GM12878 (cell line): Measurements from ENCODE around the gene ZBTB8OS. TPM values are rescaled to one million over a fixed set of nuclear protein-coding genes. Genes with fewer than 3 reads are reported as not detected.
A peak's percentile ranks its signal among the peaks of the same experiment; 100 is the strongest.

Experiments
- ATAC-seq: fragments of 200-7000 bp; cut with Tn5 transposase; 3 replicates; pipeline ENCODE4 v1.9.1; 2020; ENCODE audit warnings: mild to moderate bottlenecking, moderate library complexity
- BruUV-seq: library from RNA; stranded (reverse); fragments of 400-500 nt; replicated peaks from 2 replicates; lab custom pipeline; 2021; lab: Mats Ljungman, UMichigan
- CTCF ChIA-PET: fragments of 300-600 bp; sonication (Branson Sonifier 250); formaldehyde crosslinking; extraction: SDS; loops from one replicate; lab custom pipeline; 2021; ENCODE audit warnings: inconsistent platforms; lab: Yijun Ruan, JAX
- POLR2A ChIA-PET: fragments of 350-600 bp; formaldehyde crosslinking; extraction: SDS; loops from one replicate; lab custom pipeline; 2021; ENCODE audit warnings: inconsistent platforms; lab: Charles Lee
- RAD21 ChIA-PET: fragments of 300-600 bp; sonication (Branson Sonifier 250); formaldehyde crosslinking; loops from one replicate; lab custom pipeline; 2023; ENCODE audit warnings: antibody characterized with exemption; ENCODE audit not compliant: unreplicated experiment; lab: Charles Lee
- SMC1A ChIA-PET: fragments of 300-600 bp; sonication (Branson Sonifier 250); formaldehyde crosslinking; loops from one replicate; lab custom pipeline; 2023; ENCODE audit not compliant: unreplicated experiment, uncharacterized antibody; lab: Charles Lee
- DNase-seq: peaks from one replicate; pipeline ENCODE4 v3.0.0-alpha.2; 2011; ENCODE audit warnings: low read depth, low spot score
- FAIRE-seq: peaks from 3 replicates; lab custom pipeline; 2011; peaks lifted over from hg19 to GRCh38; lab: Jason Lieb, UNC
- H2AFZ ChIP-seq: 2 replicates; pipeline ENCODE4 v1.6.0; 2011; ENCODE audit warnings: low read depth, low read length, control low read depth; ENCODE audit not compliant: control insufficient read depth
- H3K27ac ChIP-seq: 2 replicates; pipeline ENCODE4 v1.5.1; 2011; ENCODE audit warnings: control low read depth; ENCODE audit not compliant: control insufficient read depth, insufficient read depth
- H3K27me3 ChIP-seq, 2 experiments: replicated peaks in 1 of 2; 2 replicates each; pipeline versions ENCODE4 v1.6.0 to v1.6.1; 2011; ENCODE audit warnings: low read length in 1 of 2; ENCODE audit not compliant: control insufficient read depth in 2 of 2, insufficient read depth in 2 of 2
- H3K36me3 ChIP-seq, 2 experiments: 2 replicates each; pipeline ENCODE4 v1.5.1; 2011; ENCODE audit warnings: low read length in 1 of 2; ENCODE audit not compliant: control insufficient read depth in 2 of 2, insufficient read depth in 2 of 2
- H3K4me1 ChIP-seq: 2 replicates; pipeline ENCODE4 v1.6.1; 2011; ENCODE audit warnings: mild to moderate bottlenecking, low read length, moderate library complexity, mixed read lengths; ENCODE audit not compliant: control insufficient read depth, insufficient read depth
- H3K4me2 ChIP-seq: 2 replicates; pipeline ENCODE4 v1.6.0; 2011; ENCODE audit warnings: control low read depth; ENCODE audit not compliant: control insufficient read depth, insufficient read depth
- H3K4me3 ChIP-seq: fragments of 200-600 bp; sonication (generic); 2 replicates; pipeline ENCODE4 v1.5.1; 2016
- H3K79me2 ChIP-seq: 2 replicates; pipeline ENCODE4 v1.6.0; 2011; ENCODE audit warnings: low read length; ENCODE audit not compliant: control insufficient read depth, insufficient read depth
- H3K9ac ChIP-seq: 2 replicates; pipeline ENCODE4 v1.8.0; 2011; ENCODE audit warnings: low read length, control low read depth, mixed read lengths; ENCODE audit not compliant: control insufficient read depth, insufficient read depth
- H3K9me3 ChIP-seq: replicated peaks from 3 replicates; pipeline ENCODE4 v1.5.1; 2011; ENCODE audit warnings: mild to moderate bottlenecking, low read length; ENCODE audit not compliant: control insufficient read depth, insufficient read depth
- H4K20me1 ChIP-seq: 2 replicates; pipeline ENCODE4 v1.6.0; 2011; ENCODE audit not compliant: control insufficient read depth, insufficient read depth
- ATF3 ChIP-seq: IDR thresholded peaks from 2 replicates; pipeline ENCODE4 v1.6.1; 2011; ENCODE audit warnings: low read depth, mild to moderate bottlenecking, low read length, moderate library complexity, borderline replicate concordance; ENCODE audit errors: extremely low read depth
- BCL11A ChIP-seq: IDR thresholded peaks from 2 replicates; pipeline ENCODE4 v1.6.1; 2011; ENCODE audit warnings: low read depth, low read length
- BCLAF1 ChIP-seq: fragments of 450-650 bp; IDR thresholded peaks from 2 replicates; pipeline ENCODE4 v1.6.1; 2017; ENCODE audit warnings: antibody characterized with exemption, mild to moderate bottlenecking, moderate library complexity
- BRCA1 ChIP-seq: IDR thresholded peaks from 2 replicates; pipeline ENCODE4 v1.6.1; 2011; ENCODE audit warnings: low read depth, low read length, improper control_type of control experiment
- CUX1 ChIP-seq: IDR thresholded peaks from 2 replicates; pipeline ENCODE4 v1.6.1; 2012; ENCODE audit warnings: improper control_type of control experiment, low read depth, low read length; ENCODE audit not compliant: insufficient replicate concordance
- ESRRA ChIP-seq: IDR thresholded peaks from 2 replicates; pipeline ENCODE4 v1.6.1; 2012; ENCODE audit warnings: mild to moderate bottlenecking, low read length, improper control_type of control experiment
- EZH2 ChIP-seq: IDR thresholded peaks from 2 replicates; pipeline ENCODE4 v1.6.1; 2012; ENCODE audit warnings: low read depth, mild to moderate bottlenecking, control low read depth, inconsistent platforms, low read length, borderline replicate concordance; ENCODE audit not compliant: control insufficient read depth
- HDAC6 ChIP-seq: fragments of 200-600 bp; sonication (generic); IDR thresholded peaks from one replicate; pipeline ENCODE4 v1.8.0; 2017; ENCODE audit warnings: antibody characterized with exemption; ENCODE audit not compliant: unreplicated experiment
- HDGF ChIP-seq: fragments of 450-650 bp; IDR thresholded peaks from 2 replicates; pipeline ENCODE4 v1.6.1; 2016; ENCODE audit warnings: antibody characterized with exemption
- MEF2A ChIP-seq: IDR thresholded peaks from 2 replicates; pipeline ENCODE4 v1.6.1; 2011; ENCODE audit warnings: low read depth, mild to moderate bottlenecking, low read length, moderate library complexity; ENCODE audit not compliant: insufficient read depth
- MYB ChIP-seq: fragments of 150-350 bp; IDR thresholded peaks from 2 replicates; pipeline ENCODE4 v1.6.1; 2014; ENCODE audit warnings: mild to moderate bottlenecking, low read depth, low read length, borderline replicate concordance
- NBN ChIP-seq: fragments of 450-650 bp; IDR thresholded peaks from 2 replicates; pipeline ENCODE4 v1.6.1; 2016
- SIN3A ChIP-seq: IDR thresholded peaks from 2 replicates; pipeline ENCODE4 v1.6.1; 2012; ENCODE audit warnings: low read depth, low read length, improper control_type of control experiment
- STAT1 ChIP-seq: fragments of 450-650 bp; conservative IDR thresholded peaks from 2 replicates; pipeline ENCODE4 v1.6.1; 2014; ENCODE audit warnings: antibody characterized with exemption, mild to moderate bottlenecking
- TARDBP ChIP-seq: IDR thresholded peaks from 2 replicates; pipeline ENCODE4 v1.6.1; 2016; ENCODE audit warnings: borderline replicate concordance
- ZNF207 ChIP-seq: fragments of 450-650 bp; IDR thresholded peaks from 2 replicates; pipeline ENCODE4 v1.6.1; 2014; ENCODE audit warnings: antibody characterized with exemption, mild to moderate bottlenecking, borderline replicate concordance
- WGBS: methylation state at CpG from one replicate; pipeline ENCODE4 v1.1.6; 2016; ENCODE audit warnings: low lambda C conversion rate; ENCODE audit not compliant: insufficient replicate concordance, insufficient coverage; ENCODE audit errors: missing lambda C conversion rate; 5-methylcytosine and 5-hydroxymethylcytosine counted together
- in situ Hi-C: fragments of 300-500 bp; cut with MboI; formaldehyde crosslinking; loops from 9 replicates; pipeline ENCODE4 v1.14.3; 2018; ENCODE audit warnings: mixed read lengths
- intact Hi-C: fragments of 100-400 bp; cut with micrococcal nuclease; formaldehyde crosslinking; loops from one replicate; pipeline ENCODE4 v1.14.2; 2022; ENCODE audit not compliant: unreplicated experiment
- polyA plus RNA-seq, 11 experiments: library from polyadenylated mRNA; depleted of rRNA in 4 of 11; unstranded in 6 of 11; stranded (reverse) in 5 of 11; fragments of >200 nt; fragmentation: Nextera tagmentation in 4 of 11; fragmentation: Illumina TruSeq in 1 of 11; extraction: Ambion mirVana in 4 of 11; extraction: Trizol in 1 of 11; gene quantifications; 1 replicate in 1 of 11; 2 replicates in 10 of 11; pipeline versions ENCODE4 v1.2.1 to v1.2.3, GENCODE V29; 2011 to 2016; ENCODE audit warnings: inconsistent platforms in 2 of 11, missing spikeins in 2 of 11, low read depth in 1 of 11
- total RNA-seq, 4 experiments: library from RNA; depleted of rRNA in 3 of 4; stranded (reverse); fragments of >200 nt in 3 of 4; fragmentation: Illumina TruSeq in 1 of 4; extraction: Trizol in 1 of 4; gene quantifications; 2 replicates each; pipeline versions ENCODE4 v1.2.1 to v1.2.3, GENCODE V29; 2013 to 2021

Gene ZBTB8OS
- total and polyA plus RNA-seq, 10 of the 15 experiments (the other 5 are each of a cell fraction or from before 2014, with no cell fraction given) = 77.8 to 350 (median 139) TPM

DNA sequence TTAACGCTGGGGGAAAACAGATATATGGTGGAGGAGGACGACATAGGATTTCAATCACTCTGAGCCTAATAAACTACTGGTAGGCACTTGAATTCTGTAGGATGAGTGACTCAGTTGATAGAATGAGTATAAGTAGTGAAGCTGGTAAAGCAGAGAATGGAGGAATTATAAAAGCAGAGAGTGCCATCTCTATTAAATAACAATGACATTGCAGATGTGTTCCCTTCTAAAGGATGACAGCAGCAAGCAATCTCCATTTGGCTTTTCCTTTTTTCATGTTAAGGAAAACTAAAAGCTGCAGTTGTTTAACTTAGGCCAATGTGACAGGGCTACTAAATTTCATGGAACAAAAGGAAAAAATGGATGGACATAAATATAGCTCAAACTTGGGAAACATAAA, 17.5 kb downstream of the ZBTB8OS start:
- H3K4me2 ChIP-seq = no peak overlapping the region
- no peak for FAIRE-seq
- WGBS = 100% methylated on average over 2 of the region's 2 CpGs
- ChIA-PET CTCF (interaction anchor here (0.6 to 1.4 kb wide), 3 partner anchors 20 to 184 kb away, joined by 3 to 4 read pairs (median 3); no protein-coding TSS in a partner anchor), POLR2A (no interaction called here), SMC1A (interaction anchor here (0.8 to 1.1 kb wide), 2 partner anchors 13 to 47 kb away, joined by 3 read pairs; no protein-coding TSS in a partner anchor), RAD21 (no interaction called here)
- H3K27ac ChIP-seq = no peak overlapping the region
- no peaks in the 10 kb centered on the region for H3K27me3 ChIP-seq
- no peak overlapping the region for H2AFZ ChIP-seq
- H3K36me3 ChIP-seq = peaks cover 0 to 12% of the 10 kb centered on the region in 2 experiments; a peak in 3 of 4 replicates
- TSS peak; percentile 36 for BruUV-seq
- H3K9me3 ChIP-seq = no peaks in the 10 kb centered on the region
- peaks cover 8% of the 10 kb centered on the region; the same call in 1 of the 2 replicates for H3K4me1 ChIP-seq
- H3K4me3 ChIP-seq = no peak overlapping the region
- H4K20me1 ChIP-seq = no peaks in the 10 kb centered on the region
- H3K79me2 ChIP-seq = peaks cover 47% of the 10 kb centered on the region
- DNase-seq = no peak
- H3K9ac ChIP-seq = no peak overlapping the region
- in situ Hi-C loops (no loop called here), intact Hi-C loops (no loop called here)
- ATAC-seq = no peak
- TF ChIP-seq BCL11A (no peak), BCLAF1 (no peak), ATF3 (no peak), SIN3A (no peak), ZNF207 (no peak), TARDBP (no peak), MYB (no peak), BRCA1 (no peak), MEF2A (no peak), HDAC6 (no peak), HDGF (no peak), ESRRA (no peak), NBN (no peak), STAT1 (no peak), EZH2 (no peak), CUX1 (no peak)
